Activated CD4-positive, alpha-beta T cell treated with anti-CD3 and anti-CD28 coated beads for 4 hours (primary cell): ENCODE results near the gene SPNS2.
A peak's percentile ranks its signal among the peaks of the same experiment; 100 is the strongest.

Source experiments
- DNase-seq, 2 donors: peaks; one replicate each; pipeline ENCODE4 v3.0.0-alpha.2; 2020

SPNS2 gene

DNA sequence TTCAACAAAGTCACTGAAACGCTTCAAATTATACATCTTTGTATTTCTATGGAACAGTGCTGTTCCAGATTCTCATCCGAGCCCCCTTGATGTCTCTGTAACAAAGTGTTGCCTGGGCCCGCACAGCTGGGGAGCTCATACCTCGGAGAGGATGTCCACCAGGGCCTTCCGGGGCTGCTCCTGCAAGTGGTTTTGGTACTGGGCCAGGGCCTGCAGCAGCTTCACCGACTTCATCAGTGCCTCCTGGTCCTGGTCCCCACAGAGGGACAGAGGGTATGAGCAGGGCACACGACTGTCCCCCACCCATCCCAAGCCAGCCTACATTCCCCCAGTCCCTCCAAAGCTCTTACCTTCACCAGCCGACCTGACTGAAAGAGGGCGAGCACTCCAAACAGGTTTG lies 55.0 kb downstream of the SPNS2 start:
- no peak for DNase-seq

DNA sequence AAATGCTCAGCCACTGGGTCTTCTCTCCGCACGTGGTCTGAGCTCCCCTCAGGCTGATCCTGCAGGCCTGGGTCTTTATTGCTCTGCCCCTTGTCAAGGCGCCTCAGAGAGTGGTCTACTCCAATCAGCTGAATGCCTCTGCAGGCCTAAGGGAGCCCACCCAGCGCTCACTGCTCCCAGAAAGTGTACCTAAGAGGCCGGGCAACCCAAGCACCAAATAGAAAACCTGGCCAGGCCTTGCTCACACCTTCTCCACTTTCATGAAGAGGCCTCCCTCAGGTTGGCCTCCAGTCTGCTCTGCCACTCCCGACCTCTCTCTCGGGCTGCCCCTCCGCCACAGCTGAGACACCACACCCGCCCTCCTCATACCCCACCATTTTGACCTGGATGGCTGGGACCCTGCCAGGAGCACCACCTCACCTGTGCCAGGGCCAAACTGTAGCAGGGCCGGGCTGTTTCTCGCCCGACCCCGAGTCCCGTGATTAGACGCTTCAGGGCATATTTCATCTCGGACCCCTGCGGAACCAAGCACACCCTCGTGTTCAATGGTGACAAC lies 55.8 kb downstream of the SPNS2 start:
- no peak for DNase-seq

DNA sequence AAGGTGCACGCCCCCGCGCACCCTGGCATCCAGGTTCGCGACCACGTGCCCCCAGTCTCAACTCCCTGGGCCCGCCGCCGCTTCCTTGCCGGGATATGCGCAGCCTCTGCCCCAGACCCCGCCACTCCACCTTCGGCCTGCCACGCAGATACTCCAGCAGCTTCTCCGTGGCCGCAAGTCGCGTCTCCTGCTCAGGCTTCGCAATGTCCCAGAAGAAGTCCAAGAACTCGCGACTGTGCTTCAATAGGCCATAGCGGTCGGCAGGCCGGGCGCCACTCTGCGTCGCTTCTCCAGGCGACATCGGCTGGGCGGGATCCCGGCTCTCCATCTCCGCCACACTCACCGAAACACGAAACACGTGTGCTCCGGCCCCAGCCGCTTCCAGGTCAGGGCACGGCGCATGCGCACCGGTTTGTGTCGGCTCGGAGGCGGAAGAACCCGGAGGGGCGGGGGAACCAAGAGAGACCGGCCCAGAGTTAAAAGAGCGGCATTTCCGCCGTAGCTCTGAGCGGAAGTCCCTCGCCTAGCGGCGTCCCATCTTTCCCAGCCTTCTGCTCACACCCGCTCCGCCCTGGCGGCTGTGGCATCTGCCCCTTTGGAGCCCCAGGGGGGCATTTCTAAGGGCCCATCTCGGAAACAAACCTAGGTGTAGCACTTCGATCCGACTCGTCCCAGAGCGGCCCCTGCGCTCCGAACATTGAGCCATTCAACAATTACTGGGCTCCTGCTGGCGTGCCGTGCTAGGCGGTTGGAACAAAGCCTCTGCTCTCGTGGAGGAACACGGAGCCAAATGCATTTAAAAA lies 56.5 kb downstream of the SPNS2 start, which contains the start of gene MYBBP1A:
TSS of gene MYBBP1A (minus strand) at position 388 of the 803 bp plus-strand sequence. CDS start at position 328, 60 bp downstream.
- DNase-seq, result peak; percentile 97 to 98

DNA sequence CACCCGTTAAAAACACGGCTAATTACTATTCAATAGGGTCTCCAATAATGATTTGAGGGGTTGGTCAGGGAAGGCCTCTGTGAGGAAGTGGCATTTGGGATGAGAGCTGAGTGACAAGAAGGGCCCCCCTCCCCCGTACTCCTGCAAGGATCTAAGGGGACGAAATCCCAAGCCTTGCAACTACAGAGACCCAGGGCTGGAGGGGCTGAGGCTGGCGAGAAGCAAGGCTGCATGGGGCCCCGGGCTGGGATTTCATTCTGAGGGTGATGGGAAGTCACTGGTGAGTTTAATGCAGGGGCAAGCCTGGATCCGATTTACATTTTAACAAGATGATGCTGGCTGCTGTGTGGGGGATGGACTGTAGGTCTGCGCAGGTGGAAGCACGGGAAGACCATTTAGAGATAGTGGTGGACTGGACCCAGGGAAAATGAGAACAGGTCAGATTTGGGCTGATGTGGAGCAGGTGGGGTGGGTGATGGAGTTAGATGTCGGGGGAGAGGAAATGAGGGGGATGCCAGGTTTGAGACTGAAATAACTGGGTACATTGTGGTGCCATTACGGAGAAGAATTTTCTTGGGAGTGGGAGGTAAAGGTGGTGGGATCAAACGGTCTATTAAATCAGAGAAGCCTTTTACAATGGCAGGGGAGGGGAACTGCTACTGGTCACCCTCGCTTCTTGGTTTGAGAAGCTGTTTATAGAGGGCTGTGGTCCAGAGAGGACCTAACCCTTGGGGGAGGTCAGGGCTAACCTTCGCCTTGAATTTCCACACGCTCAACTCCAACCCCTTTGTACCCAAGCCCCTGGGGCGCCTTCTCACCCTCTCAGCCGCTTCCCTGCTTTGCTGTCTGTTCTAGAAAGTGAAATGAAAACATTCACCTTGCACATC lies 57.4 kb downstream of the SPNS2 start:
- DNase-seq, result no peak

DNA sequence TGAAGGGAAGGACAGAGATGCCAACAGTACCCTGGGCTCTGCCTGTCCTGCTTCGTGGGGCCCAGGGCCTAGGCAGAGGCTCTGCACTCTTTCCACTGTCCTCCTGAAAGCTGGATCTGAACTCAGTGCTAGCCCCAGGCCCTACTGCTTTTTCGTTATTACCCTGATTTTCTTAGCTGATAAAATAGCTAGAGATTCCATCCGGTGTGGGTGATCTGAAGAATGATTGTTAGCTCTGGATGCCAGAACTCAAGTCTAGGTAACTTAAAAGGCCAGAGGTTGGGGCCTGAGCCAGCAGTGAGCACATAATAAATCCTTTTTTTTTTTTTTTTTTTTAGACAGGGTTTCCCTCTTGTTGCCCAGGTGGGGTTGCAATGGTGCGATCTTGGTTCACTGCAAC lies 58.3 kb downstream of the SPNS2 start:
- DNase-seq, result no peak

DNA sequence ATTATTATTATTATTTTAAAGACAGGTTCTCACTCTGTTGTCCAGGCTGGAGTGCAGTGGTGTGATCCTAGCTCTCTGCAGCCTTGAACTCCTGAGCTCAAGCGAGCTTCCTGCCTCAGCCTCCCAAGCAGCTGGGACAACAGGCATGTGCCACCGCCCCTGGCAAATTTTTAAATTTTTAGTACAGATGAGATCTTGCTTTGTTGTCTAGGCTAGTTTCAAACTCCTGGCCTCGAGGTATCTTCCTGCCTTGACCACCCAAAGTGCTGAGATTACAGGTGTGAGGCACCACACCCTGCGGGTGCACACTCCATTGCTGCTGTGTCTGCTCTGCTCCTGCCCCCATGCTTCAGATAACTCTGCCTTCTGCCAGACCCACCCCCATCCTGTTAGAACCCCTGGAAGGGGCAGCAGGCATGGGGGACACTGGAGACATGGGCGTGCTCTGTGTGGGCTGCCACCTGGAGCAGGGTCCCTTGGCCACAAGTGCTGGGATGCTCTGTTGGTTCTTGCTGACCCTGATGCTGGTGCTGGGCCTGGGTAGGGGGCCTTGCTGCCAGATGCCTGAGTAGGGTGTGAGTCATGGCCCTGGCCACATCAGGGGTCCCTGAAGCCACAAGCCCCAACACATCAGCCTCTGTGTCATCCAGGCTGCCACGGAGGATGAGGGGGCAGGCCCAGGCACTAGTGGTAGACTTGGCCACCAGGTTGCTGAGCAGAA lies 59.1 kb downstream of the SPNS2 start:
- DNase-seq, result no peak

DNA sequence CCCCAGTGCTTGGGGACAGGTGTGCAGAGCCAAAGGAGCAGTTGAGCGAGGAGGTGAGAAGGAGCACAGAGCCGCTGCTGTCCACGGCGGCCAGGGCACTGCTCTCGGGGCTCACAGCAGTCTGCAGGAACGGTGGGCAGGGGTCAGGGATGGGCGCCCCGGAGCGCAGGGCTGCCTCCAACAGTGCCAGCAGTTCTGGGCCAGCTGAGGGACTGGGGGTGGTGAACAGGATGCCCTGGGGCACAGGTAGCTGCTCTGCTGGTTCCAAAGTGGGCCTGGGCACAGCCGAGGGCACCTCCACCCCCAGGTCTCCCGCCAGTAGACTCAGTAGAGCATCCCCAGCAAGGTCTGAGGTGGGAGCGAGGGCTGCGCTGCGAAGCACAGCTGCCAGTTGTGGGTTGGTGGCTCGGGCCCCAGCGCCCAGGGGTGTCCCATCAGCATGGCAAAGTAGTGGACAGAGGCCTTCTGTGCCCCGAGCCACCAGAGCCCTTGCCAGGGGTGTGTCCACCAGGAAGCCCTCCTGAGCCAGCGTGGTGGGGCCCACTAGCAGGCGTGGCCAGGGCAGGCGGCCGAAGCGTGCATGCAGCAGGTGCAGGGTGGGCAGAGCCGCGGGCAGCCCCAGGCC lies 59.8 kb downstream of the SPNS2 start:
- no peak for DNase-seq

DNA sequence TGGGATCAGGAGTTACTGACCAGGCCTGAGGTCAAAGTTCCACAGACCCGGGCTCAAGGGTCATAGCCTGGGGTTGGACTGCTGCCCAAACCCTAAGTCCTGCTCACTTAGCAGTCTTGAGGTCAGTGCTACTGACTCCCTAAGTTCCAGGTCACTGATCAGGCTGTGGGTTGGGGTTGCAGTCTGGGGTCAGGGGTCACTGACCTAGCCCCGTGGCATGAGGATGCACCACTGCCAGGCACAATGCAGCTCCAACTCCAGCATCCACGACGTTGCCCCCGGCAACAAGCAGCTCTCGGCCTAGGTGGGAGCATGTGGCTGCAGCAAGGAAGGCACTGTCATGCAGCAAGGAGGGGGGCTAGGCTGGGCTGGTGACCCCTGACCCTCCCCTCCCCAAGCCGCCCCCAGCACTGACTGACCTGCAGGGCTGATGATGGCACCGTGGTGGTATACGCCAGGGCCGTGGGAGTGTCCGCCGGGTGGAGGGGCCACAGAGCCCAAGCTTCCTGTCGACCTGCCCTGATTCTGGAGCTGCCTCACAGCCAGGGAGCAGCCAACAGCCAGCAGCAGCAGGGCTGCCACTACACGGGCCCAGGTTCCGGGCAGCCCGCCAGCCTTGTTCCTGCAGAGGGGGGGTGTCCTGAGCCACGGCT lies 60.6 kb downstream of the SPNS2 start:
- no peak for DNase-seq

DNA sequence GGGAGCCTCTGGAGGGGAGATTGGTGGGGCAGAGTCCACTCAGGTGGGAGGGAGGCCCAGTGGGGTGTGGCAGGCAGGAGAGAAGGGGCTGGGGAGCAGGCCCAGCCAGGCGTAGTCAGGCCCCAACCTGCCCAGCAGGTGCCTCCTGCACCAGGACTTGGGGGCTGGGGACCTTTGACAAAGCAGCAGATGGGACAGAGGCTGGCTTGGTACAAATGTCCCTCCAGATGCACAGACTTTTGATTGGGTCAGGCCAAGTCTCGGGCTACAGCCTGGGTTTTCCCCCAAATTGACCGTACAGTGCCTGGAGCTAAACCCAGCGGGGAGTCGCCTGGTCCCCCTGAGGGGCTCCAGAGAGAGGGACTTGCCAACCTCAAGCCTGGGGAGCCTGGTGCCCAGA lies 61.3 kb downstream of the SPNS2 start:
- no peak for DNase-seq

DNA sequence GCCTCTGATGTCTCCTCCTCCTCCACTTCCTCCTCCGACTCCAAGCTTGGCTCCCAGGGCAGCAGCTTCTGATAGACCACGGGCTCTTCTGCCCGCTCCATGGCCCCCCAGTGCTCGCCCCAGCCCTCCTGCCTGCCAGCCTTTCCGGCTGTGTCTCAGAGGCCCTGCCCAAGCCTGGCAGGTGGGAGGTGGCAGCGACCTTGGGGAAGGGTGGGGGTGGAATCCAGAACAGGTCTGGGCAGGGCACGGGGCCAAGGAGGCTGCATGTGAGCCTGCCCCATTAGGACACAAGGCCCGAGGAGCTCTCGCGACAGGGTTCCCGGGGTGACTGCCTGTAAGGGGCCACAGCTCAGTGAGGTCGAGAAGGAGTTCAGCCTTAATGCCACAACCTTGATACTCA lies 61.7 kb downstream of the SPNS2 start, which contains the start of gene GGT6:
TSS of gene GGT6 (minus strand) at position 157 of the 400 bp plus-strand sequence. CDS start at position 101, 56 bp downstream.
- no peak for DNase-seq

DNA sequence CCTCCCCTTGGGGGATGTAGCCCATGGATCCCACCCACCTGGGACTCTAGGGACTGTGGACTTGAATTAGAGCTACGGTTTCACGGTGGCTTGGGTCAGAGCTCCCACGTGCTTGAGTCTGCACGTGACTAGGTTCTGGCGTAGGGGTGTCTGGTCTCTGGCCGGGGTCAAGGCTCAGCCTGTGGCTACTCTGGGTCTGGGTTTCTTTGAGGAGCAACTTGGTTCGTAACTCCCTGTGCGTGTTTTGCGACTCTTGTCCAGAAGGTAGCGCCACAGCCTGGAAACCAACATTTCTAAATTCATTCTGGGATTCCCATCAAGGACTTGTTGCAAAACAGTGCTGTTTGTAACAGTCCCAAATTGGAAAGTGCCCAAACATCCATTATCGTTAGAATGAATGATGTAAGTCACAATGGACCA lies 62.2 kb downstream of the SPNS2 start:
- no peak for DNase-seq

DNA sequence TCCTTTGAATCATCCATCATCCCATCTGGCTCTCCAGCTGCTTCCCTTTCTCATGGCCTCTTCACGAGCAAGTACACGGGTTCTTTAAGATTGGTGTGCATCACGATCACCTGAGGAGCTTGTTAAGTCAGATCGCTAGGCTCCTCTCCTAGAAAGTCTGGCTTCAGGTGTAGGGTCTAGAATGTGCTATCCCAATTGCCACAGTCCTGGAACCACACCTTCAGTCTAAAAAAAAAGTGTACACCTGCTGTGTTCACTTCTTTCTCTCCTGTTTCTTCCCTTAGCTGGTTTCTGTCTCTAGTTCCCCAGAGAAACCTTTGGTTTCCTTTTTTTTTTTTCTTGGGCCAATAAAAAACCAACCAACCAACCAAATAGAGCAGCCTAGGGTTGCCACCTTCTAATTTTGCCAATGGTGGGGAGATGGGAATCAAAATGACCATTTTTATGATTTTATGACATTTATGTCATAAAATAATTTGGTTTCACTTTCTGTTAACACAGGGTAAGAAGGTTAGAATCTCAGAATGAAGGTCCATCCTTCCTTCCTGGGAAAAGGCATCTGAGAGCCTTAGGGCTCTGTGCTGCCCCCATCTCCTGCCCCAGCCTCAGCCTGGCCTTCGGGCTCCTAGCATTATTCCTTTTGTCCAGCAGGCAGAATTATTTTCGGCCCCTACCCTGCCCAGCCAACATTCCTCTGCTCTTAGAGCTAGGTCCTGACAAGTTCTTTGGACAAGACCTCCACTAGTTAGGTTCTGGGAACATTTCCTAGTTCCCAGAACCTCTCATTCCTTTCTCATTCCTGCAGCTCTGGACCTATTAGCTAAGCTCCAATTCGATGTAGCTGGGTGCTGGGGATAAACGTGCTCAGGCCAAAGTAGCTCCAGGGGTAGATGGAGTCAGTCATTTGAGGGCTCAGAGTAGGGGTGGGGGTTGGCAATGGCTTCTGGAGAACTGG lies 63.6 kb downstream of the SPNS2 start:
- DNase-seq, result no peak

DNA sequence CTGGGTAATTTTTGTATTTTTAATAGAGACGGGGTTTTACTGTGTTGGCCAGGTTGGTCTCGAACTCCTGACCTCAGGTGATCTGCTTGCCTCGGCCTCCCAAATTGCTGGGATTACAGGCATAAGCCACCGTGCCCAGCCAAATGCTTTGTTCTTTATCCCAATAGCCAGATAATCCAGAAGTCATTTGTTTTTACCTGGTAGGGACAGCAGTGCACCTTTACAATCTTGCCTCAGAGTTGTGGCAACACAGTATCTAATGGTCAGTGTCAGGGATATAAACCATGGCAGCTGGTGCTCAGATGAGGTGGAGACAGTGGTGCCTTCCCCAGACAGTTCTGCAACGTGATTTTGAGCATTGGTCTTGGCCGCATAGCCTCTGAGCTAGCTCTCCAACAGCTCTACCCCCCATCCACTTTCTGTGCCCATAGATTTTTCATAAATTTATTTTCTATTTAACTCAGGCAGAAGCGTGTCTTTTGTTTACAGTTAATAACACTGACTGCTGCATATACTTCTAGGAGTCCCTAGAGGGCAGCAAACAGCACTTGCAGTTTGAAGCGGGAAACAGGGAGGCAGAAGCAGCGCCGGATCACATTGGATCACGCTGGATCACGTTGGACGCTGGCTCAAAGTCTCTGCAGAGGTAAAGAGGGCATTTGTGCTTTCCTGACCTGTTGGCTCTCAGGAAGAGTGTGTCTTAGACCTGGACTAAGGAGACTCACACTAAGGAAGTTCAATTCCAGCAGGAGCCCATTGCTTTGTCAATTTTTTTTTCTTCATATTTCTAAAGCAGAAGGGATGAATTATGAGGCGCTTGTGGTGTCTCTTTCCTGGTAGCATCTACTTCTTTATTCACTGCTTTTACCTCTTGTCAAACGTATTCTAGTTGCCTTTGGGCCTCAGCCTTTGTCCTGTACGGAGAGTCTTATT lies 66.8 kb downstream of the SPNS2 start:
- peak; percentile 41 for DNase-seq

DNA sequence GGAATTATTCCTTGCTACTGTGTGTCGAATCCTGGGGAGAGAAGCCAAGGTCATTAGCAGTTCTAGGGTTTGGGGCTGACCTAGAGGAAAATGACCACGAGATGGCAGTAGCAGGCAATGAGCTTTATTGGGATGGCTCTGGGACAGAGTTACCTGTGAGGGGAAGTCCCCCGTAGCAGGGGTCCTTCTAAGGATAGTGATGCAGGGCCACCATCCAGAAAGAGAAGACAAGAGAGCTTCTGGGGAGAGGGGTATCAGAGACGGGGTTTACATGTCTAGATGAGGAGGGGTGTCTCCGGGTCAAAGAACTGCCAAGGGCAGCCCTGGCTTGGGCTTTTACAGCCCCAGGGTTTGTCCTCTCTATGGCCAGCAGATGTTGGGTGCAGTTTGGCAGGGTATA lies 68.1 kb downstream of the SPNS2 start:
- DNase-seq, result peak; percentile 32 to 54

DNA sequence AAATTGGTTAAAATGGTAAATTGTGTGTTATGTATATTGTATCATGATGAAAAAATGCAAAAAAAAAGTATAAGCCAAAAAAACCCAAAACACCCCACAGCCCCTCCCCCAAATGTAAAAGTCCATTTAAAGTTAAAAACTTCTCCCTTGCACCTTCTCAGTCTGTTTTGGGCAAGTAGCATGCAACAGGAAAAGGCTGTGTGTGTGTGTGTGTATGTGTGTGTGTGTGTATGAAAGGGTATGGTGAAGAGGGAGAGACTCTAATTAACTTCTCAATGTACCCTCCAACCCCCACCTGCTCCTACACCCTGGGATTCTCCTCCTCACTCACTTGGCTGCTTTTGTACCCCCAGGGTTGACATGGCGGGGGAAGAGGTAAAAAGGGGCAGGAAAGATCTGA lies 70.9 kb downstream of the SPNS2 start:
- DNase-seq, result no peak

DNA sequence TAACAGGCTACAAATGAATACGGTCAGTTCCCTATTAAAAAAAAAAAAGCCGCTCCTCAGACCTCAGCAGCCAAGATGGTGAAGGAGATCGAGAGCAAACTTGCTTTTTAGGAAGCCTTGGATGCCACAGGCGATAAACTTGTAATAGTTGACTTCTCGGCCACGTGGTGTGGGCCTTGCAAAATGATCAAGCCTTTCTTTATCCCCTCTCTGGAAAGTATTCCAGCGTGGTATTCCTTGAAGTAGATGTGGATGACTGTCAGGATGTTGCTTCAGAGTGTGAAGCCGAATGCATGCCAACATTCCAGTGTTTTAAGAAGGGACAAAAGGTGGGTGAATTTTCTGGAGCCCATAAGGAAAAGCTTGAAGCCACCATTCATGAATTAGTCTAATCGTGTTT lies 73.5 kb downstream of the SPNS2 start:
- no peak for DNase-seq

DNA sequence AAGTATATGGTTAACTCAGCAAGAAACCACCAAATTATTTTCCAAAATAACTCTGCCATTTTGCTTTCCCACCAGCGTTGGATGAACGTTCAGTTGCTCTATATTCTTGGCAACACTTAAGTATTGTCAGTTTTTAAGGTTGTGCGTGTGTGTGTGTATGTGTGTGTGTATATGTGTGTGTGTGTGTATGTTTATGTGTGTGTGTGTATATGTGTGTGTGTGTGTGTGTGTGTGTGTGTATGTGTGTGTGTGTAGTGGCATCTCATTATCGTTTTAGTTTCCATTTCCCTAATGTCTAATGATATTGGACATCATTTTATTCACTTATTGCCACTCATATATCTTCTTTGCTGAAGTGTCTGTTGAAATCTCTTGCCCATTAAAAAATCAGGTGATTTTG lies 74.4 kb downstream of the SPNS2 start:
- DNase-seq, result no peak

DNA sequence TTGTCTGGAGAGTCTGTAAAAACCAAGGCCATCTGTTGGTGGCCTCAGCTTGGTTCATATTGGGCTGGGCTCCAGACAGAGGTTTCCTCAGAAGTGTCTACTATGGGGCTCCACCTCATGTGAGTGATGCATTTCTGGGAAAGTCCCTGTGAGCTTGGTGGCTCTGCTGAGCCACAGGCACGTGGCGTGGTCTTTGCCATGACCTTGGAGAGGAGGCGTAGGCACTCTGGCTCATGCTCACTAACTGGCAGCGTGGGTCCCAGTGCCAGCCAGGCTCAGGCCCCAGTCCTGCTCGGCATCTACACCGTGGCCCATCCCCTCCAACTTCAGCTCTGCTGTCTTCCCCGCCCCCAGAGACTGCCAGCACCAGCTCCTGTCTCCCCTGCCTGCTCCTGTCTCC lies 75.0 kb downstream of the SPNS2 start:
- peak; percentile 46 to 73 for DNase-seq

DNA sequence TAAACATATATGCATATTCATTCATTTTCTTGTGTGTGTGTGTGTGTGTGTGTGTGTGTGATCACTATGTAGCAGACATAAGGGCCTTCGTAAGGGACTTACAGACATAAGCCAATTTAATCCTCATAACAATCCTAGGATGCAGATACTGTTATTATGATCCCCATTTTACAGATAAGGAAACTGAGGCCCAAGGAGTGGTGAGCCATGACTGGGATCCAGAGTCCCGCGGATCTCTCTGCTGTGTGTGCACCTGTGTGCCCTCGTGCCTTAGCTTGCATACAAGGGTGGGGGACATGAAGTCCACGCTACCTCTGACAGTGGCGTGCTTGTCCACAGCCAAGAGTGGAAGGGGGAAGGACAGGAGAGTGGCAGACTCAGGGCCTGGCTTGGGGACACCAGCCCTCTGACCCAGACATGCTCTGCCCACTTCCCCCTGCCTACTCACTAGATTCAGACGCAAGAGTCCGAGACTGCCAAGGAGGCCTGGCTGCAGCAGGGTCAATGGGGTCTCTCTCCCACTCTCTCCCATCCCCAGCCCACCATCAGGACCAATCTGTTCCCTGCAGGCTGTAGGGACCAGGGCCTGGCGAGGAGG lies 75.9 kb downstream of the SPNS2 start:
- DNase-seq, result no peak
